ENCODE data around the gene MMAB.

Gene MMAB

DNA sequence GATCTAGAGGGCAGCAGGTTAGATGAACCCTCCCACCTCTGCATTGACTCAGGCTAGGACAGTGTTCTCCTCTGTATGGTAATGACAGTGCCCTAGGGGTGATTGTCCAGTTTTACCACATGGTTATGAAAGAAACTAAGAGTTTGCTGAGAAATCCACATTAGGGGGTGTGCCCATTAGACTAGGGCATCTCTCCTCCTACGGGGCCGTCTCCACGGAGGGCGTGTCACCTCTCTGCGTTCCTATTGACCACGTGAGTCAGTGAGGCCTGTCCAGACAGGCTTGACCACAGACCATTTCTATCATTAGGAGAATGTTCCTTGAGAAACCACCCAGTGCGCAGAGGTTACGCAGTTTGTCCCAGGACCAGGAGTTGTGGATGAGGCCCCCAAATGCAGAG is 8.6 kb upstream of the MMAB start:
- no peak for DNase-seq

DNA sequence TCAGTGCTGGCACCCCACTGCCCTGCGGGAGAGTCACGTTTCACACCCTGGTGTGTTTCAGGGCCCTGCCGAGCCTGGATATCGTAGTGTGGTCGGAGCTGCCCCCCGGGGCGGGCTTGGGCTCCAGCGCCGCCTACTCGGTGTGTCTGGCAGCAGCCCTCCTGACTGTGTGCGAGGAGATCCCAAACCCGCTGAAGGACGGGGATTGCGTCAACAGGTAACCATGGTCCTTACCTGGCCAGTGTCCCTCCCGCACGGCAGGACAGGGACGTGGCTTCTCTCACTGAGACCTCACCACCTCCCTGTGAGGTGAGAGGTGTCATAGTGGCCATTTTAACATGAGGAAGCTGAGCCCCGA is 8.0 kb upstream of the MMAB start:
- DNase-seq = no peak

DNA sequence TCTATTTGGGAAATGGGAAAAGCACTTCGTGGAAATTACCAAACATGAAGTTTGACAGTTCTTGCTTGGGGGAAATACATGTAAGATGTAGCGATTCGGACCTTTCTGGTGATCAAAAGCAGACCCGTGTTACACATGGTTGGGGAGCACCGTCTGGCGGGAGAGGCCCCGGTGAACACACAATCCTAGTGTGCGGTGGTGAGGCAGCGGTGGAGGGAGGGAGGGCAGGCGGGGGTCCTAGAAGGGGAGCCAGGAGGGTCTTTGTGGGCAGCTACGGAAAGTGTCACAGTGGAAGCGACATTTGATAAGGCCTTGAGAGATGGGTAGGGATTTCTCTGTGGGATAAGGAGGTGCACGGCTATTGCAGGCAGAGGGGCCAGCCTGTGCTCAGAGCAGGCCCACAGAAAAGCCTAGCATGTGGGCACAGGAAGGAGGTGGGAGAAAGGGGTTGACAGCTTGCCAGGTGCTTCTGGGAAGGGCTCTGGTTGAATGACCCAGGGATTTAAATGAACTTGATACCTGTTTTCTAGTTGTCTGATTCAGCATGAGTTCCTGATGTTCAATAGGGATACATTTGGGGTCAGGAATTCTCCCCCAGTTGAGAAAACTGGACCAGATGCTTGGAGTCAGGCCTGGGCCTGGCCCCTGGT is 7.5 kb upstream of the MMAB start:
- DNase-seq = no peak

- no peak for DNase-seq
Measured at GRCh38 chr12:109580272-109580671, 7.0 kb upstream of the MMAB start.

- no peak for DNase-seq
Measured at GRCh38 chr12:109579639-109580038, 6.3 kb upstream of the MMAB start.

DNA sequence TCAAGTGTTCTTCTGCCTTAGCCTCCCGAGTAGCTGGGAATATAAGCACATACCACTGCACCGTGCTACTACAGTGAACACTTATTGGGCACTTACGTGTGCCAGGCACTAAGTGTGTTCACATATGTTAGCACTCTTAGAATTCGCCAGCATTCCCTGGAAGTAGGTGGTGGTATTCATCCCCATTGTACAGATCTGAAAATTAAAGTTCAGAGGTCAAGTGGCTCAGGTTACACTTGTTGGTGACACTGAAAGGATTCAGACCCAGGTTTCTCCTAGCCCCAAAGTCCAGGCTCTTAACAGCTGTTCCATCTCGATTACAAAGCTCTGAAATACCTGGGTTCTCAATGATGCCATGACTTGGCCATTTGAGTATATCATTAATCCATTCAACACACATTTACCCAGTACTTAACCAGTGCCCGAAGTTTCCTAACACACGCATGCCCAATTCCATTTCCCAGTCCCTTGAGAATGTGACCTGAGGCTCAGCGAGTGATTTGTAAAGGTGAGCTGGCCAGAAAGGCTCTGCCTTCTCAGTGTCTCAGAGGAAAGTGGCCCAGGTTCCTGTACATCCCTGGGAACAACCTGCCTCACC is 5.1 kb upstream of the MMAB start:
- no peak for DNase-seq

DNA sequence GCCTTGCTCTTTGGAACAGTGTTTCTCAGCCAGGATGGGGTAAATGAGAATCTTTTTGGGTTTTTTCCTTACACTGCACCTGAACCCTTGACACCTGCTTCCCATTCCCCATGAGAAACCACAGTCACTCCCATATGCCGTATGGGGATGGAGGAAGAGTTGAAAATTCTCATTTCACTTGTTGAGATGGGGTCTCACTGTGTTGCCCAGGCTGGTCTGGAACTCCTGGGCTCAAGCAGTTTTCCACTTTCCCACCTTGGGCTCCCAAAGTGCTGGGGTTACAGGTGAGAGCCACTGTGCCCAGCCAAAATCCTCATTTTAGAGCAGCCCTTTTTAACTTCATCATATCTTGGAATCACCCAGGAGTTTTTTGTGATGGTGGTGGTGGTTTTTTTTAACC is 4.0 kb upstream of the MMAB start:
- no peak for DNase-seq

DNA sequence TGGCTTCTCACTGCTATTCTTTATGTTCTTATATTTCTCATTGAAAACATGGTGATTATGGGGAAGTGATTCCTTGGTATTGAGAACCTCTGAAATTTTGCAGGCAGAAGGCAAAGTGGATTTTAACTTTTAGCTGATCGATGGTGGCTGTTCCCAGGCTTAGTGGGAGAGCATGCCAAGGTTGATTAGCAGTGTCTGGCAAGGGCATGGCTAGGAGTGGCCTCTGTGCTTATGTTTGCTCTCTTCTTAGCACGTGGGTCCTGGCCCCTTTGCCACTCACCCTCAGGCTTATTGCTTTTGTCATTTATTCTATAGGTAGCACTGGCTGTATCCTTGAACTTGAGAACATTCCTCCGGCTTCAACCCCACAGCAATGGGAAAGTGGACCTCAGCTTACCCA is 2.4 kb upstream of the MMAB start:
- no peak for DNase-seq

DNA sequence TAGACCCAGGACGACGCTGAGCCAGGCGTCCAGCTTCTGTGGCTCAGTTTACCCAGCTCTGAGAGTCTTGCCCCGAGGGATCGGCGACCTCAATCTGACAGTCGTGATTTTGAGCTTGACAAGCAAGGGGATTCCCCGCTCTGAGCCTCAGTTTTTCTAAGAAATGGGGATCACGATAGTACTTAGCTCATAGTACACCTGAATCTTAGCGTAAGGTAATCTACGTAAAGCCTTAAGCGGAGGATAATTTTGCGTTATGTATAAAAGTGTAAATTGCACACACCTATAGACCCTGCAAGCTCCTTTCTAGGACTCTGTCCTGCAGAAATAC is 575 bp upstream of the MMAB start:
- no peak for DNase-seq

- no peak for DNase-seq
Measured at GRCh38 chr12:109572506-109572845, 828 bp downstream of the MMAB start.

DNA sequence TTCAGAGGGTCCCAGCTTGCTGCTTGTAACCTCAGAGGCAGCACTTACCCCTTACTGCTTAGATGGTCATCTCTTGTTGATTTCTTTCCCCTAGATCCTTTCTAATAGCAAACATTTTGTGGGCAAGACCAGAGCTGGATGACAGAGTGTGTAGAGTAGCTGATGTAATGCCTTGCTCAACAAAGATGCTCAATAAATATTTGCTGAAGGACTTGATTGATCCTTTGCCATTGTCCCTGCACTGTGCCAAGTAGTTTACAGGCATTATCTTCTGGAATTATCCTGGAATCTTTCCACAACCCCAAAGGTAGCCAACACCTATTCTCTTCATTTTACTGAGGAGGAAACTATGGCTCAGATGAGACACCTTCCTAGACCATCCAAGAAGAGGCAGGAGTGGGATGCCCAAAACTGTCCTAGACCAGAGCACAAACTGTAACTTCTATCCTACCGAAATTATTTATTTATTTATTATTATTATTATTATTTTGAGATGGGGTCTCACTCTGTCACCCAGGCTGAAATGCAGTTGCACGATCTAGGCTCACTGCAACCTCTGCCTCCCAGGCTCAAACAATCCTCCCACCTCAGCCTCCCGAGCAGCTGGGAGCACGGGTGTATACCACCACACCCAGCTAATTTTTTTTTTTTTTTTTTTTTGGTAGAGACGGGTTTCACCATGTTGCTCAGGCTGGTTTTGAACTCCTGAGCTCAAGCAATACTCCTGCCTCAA is 1.4 kb downstream of the MMAB start:
- DNase-seq = no peak

DNA sequence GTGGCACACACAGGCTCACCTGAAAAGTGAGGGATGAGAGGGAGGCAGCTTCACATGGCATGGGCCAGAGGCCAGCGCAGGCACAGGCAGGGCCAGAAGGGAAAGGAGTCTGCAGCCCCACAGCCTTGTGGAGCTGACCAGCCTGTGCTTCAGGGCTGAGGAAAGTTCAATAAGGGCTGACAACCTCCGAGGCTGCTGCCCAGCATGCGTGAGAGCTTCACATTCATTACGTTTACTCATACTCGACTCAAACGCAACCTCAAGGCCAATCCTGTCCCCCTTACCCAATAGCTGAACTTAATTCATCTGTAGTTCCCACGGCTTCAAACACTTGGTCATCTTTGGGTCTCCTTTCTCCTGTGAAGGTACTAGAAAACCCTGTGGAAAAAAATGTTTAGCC is 4.8 kb downstream of the MMAB start:
- DNase-seq = no peak

DNA sequence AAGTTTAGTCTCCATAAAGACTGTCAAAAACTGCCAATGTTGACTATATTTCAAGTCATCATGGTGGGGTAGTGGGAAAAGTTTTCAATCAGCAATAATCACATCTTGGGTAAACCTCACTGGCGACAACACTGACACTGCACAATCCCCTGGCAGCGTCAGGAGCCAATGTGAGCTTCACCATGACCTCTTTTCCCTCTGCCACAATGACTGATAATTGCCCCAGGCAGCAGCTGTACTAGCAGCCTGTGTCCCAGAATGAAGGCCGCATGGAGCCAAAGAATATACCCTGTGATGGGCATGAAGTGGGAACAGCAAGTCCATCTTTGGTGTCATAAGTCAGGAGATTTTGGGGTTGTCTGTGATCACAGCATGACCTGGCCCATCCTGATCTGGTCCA is 5.3 kb downstream of the MMAB start:
- DNase-seq = no peak

DNA sequence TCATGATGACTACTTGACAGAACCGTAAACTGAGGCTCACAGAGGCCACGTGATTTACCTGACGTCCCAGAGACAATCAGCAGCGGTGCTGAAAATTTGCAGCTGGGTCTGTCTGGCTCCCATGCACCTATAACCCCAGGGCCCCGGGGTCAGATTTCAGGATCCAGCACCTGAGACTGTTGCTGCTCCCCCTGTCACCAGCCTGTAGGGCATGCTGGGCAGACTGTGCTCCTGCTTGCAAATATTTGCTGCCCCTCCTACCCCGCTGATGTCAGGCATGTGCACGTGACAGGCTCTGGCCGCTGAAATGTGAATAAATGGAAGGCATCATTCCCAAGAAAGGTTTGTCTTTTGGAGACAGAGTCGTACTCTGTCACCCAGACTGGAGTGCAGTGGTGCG is 6.0 kb downstream of the MMAB start:
- DNase-seq = no peak

DNA sequence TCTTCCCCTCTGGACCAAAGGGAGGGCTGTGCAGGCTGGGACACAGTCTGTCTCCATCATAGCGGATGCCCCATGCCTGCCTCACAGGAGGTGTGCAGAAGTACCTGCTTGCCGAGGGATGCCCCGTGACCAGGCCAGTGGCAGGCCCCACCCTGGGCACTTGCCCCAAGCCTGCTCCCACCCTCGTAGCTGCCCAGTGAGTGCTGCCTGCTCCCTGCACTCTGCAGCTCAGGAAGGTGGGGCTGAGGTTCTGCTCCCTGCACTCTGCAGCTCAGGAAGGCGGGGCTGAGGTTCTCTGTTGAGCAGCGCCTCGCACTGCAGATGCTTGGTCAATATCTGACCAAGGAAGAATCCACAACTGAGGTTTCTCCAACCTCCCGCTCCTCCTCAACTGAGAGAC is 6.9 kb downstream of the MMAB start:
- no peak for DNase-seq

DNA sequence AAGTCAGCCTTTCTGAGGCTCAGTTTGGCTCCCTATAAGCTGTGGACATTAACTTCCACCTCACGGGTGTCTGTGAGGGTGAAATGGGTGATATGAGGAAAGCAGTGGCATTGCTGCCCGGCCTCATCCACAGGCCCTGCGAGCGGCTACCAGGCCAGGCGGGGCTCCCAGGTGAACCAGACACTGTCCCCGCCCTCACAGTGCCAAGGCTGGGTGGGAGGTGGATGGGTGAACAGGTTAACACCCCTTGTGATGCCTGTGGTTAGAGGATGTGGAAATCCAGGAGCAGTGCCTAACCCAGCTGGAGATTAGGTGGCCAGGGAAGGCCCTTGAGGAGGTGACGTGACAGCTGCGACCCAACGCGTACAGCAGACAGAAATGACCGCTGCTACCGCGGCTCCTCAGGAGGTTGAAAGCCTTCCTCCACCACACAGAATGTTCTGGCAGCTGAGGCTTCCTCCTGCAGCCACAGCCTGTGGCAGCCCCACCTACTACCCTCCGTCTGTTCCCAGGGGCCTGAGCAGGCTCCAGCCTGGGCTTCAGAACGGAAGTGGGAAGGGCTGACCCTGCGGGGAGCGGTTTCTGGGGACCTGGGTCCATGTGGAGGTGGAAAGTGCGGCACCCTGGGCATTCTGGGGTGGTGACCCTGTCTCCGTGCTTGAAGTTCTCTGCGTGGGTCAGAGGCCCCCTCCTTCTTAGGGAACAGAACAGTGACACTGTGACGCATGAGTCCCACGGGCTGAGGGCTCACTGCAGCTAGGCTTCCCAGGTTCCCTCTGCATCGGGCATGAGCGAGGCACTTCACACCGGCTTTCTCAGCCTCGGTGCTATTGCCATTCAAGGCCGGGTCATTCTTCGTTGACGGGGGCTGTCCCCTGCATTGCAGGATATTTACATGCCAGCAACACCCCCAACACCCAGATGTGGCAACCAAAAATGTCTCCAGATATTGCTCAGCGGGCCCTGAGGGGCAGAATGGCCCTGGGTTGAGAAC is 9.7 kb downstream of the MMAB start:
- DNase-seq = no peak

DNA sequence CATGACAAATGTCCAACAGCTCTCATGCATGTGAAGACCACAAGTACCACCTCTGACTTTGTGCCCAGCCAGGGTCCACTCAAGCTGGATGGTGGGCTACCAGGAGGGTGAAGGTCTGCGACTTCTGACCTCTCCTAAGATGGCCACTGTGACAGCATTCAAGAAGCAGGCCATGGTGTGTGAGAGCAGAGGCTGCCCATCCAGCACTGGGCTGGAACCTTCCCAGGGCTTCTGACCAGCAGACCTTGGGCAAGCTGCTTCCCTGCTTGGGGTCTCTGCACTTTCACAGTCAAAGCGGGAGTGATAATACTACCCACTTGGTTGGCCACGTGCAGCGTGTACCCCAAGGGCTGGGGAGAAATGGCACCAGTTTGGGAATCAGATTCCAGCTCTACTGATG is 10.4 kb downstream of the MMAB start:
- no peak for DNase-seq

DNA sequence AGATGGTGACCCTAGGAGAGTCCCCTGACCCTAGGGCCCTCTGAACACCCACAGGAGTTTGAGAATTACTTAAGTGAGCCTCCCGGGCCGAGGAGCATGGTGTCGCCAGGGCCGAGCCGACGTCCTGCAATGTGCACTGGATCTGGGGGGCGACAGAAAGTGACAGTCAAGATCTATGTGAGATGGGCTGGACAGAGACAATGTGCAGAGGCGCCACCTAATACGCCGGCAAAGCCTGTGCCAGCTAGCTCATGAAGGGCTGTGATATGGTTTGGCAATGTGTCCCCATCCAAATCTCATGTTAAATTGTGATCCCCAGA is 11.6 kb downstream of the MMAB start:
- no peak for DNase-seq

DNA sequence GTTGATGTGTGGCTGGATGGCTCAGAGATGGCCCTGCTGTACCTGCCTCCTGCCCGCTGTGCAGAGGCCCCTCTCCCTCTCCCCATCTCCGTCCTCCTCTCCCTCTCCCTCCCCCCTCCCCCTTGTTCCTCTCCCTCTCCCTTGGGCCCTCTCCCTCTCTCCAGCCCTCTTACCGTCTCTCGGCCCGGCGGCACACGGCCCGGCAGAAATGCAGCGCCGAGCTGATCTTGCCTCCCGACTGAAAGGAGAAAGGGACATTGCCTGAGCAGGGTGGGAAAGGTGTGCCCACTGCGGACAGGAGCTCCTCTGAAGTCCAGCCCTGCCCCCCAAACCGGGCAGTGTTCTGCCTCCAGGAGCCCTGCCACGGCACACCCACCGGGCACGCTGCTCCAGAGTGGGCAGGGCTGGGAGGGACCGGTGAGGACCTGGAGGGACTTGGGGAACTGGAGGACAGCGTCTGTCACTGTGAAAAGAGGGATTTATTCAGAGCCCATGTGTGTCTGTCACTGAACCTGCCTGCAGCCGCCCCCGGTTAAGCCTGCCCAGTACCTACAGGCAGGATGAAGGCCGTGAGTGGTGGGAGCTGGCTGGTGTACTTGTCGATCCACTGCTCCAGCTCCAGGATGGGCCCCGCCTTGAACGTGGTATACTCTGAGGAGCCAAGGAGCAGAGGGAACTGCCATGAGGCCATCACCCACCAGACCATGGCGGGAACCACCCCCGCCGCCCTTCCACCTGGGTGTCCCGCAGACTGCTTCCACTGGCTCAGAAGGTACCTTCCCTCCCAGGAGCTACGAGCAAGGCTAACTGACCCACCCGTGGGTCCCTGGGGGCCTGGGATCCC is 12.2 kb downstream of the MMAB start:
- no peak for DNase-seq

- DNase-seq = no peak
Measured at GRCh38 chr12:109559601-109560000, 13.7 kb downstream of the MMAB start.

GRCh38 chr12:109559200-109559505 is 14.2 kb downstream of the MMAB start:
- no peak for DNase-seq

DNA sequence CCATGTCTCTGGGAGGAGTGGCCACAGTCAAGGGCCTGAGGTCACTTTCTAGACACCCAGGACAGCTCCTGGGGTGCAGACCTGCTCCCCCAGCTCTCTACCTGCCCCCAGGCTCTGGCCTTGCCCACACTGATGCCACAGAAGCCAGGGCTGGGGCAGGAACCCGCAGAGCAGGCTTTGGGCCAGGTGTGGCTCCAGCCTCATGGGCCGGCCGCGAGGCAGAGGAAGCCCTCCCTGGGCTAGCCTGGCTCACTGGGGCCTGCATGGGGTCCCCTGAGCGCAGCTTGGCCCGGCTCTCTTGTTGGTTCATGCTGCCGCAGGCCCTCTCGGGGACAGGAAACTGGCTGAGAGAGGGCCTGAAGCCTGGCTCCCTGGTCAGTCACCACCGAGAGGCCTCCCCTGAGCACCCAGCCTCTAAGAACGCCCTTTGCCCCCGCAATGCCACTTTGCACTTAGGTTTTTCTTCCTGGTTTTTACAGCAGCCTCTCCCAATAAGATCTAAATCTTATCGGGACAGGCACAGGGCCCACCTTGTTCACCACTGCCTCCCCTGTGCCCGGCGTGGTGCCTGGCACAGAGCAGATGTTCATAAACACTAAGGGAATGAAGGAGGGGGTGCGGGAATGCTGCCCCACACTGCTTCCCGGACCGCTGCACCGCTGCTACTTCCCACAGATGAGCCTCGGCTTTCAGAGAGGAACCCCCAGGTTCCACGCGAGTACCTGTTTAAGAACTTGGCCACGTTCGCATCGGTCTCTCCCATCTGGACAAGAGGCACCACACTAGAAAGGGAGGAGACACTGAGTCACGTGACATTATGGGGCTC is 14.7 kb downstream of the MMAB start:
- no peak for DNase-seq

Data from T-helper 1 cell (primary cell).